ENCODE data around the gene IFNA8.
A peak's percentile ranks its signal among the peaks of the same experiment; 100 is the strongest.
"Not testable (repeated sequence)": the region's sequence is repeated elsewhere in the genome, so short reads cannot be mapped to it uniquely, and the experiment has no call there.

IFNA8 gene

DNA sequence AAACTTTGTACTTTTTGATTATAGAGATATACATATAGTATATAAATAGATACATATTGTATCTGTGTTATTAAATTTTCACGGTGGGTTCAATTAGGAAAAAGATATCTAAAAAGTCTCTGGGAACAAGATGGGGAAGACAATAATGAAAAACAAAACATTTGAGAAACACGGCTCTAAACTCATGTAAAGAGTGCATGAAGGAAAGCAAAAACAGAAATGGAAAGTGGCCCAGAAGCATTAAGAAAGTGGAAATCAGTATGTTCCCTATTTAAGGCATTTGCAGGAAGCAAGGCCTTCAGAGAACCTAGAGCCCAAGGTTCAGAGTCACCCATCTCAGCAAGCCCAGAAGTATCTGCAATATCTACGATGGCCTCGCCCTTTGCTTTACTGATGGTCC is 31.2 kb downstream of the IFNA8 start, which contains the start of gene IFNA1:
IFNA1 (plus strand) TSS at position 301 of the 400 bp plus-strand sequence; CDS start at position 370, 69 bp downstream.
- Histone ChIP-seq H3K4me2 (ENCODE audit: low read depth, low read length, poor library complexity, severe bottlenecking) (no peak within 1 kb of the TSS), H3K36me3 (ENCODE audit: insufficient read depth, low read length) (no peaks in the 10 kb centered on the region), H3K9ac (ENCODE audit: low read depth, low read length, poor library complexity, severe bottlenecking) (no peak within 1 kb of the TSS), H3K79me2 (ENCODE audit: insufficient read depth, low read length) (no peaks in the 10 kb centered on the region), H3K9me2 (replicated peaks; ENCODE audit: low read depth, low read length) (no peaks in the 10 kb centered on the region), H4K20me1 (ENCODE audit: insufficient read depth, low read length, poor library complexity, severe bottlenecking) (no peaks in the 10 kb centered on the region), H3F3A (ENCODE audit: low read depth) (no peaks in the 10 kb centered on the region), H2AFZ (ENCODE audit: low read length) (no peak within 1 kb of the TSS), H3K9me3 (ENCODE audit: insufficient read depth, low read depth, low read length) (no peaks in the 10 kb centered on the region), H3K4me3 (ENCODE audit: low read length, poor library complexity, severe bottlenecking) (no peak within 1 kb of the TSS), H3K4me1 (ENCODE audit: insufficient read depth, low read length, poor library complexity, severe bottlenecking) (peaks cover 6% of the 10 kb centered on the region), H3K27me3 (ENCODE audit: insufficient read depth, low read length, poor library complexity, severe bottlenecking) (no peaks in the 10 kb centered on the region)
- no peak for TF ChIP-seq EZH2phosphoT487 (IDR thresholded peaks at IDR 0.05; ENCODE audit: borderline replicate concordance)
- TF ChIP-seq, protein P1, sequence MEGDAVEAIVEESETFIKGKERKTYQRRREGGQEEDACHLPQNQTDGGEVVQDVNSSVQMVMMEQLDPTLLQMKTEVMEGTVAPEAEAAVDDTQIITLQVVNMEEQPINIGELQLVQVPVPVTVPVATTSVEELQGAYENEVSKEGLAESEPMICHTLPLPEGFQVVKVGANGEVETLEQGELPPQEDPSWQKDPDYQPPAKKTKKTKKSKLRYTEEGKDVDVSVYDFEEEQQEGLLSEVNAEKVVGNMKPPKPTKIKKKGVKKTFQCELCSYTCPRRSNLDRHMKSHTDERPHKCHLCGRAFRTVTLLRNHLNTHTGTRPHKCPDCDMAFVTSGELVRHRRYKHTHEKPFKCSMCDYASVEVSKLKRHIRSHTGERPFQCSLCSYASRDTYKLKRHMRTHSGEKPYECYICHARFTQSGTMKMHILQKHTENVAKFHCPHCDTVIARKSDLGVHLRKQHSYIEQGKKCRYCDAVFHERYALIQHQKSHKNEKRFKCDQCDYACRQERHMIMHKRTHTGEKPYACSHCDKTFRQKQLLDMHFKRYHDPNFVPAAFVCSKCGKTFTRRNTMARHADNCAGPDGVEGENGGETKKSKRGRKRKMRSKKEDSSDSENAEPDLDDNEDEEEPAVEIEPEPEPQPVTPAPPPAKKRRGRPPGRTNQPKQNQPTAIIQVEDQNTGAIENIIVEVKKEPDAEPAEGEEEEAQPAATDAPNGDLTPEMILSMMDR (conservative IDR thresholded peaks at IDR 0.05; ENCODE audit: low read length) = no peak

DNA sequence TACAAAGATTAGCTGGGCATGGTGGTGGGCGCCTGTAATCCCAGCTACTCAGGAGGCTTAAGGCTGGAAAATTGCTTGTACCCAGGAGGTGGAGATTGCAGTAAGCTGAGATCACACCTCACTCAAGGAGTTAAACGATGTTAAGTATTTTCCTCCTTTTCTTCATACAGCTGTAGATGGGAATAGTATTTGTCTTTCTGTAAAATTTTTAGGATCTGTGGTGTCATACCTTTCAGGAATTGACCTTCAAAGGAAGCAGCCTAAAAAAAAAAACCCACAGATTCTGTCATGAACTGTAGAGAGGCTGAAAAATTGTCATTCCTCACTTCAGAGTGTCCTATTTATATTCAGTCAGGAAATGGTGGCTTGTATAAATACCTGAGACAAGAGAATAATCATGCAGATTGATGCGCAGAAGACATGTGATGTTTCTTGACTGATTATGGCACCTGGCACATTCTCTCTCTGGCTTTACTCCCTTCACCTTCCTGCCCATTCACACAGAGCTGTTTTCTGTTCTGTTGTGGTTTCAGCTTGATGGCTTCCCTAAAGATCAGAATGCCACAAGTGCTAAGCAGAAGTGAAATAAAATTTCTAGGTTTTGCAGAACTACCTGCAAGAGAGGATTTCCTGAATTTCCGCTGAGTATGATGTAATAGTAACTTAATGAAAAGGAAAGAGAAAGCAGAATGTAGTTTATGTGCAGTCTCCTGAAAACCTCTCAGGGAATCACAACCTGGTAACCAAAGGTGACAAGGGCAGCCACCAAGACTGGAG is 35.1 kb downstream of the IFNA8 start:
- no peak overlapping the region for H3K9ac ChIP-seq (ENCODE audit: low read depth, low read length, poor library complexity, severe bottlenecking)
- no peaks in the 10 kb centered on the region for H3K9me3 ChIP-seq (ENCODE audit: insufficient read depth, low read depth, low read length)
- TF ChIP-seq EZH2phosphoT487 (IDR thresholded peaks at IDR 0.05; ENCODE audit: borderline replicate concordance) = no peak
- TF ChIP-seq, protein P1 (conservative IDR thresholded peaks at IDR 0.05; ENCODE audit: low read length) = no peak
- peak overlapping the region; percentile 48 for H3K4me3 ChIP-seq (ENCODE audit: low read length, poor library complexity, severe bottlenecking)
- no peaks in the 10 kb centered on the region for H3K27me3 ChIP-seq (ENCODE audit: insufficient read depth, low read length, poor library complexity, severe bottlenecking)
- no peaks in the 10 kb centered on the region for H3K79me2 ChIP-seq (ENCODE audit: insufficient read depth, low read length)
- no peaks in the 10 kb centered on the region for H3K9me2 ChIP-seq (replicated peaks; ENCODE audit: low read depth, low read length)
- no peak overlapping the region for H2AFZ ChIP-seq (ENCODE audit: low read length)
- no peaks in the 10 kb centered on the region for H3F3A ChIP-seq (ENCODE audit: low read depth)
- no peaks in the 10 kb centered on the region for H4K20me1 ChIP-seq (ENCODE audit: insufficient read depth, low read length, poor library complexity, severe bottlenecking)
- H3K4me1 ChIP-seq (ENCODE audit: insufficient read depth, low read length, poor library complexity, severe bottlenecking) = peaks cover 6% of the 10 kb centered on the region
- H3K4me2 ChIP-seq (ENCODE audit: low read depth, low read length, poor library complexity, severe bottlenecking) = peak overlapping the region; percentile 60
- H3K36me3 ChIP-seq (ENCODE audit: insufficient read depth, low read length) = no peaks in the 10 kb centered on the region

DNA sequence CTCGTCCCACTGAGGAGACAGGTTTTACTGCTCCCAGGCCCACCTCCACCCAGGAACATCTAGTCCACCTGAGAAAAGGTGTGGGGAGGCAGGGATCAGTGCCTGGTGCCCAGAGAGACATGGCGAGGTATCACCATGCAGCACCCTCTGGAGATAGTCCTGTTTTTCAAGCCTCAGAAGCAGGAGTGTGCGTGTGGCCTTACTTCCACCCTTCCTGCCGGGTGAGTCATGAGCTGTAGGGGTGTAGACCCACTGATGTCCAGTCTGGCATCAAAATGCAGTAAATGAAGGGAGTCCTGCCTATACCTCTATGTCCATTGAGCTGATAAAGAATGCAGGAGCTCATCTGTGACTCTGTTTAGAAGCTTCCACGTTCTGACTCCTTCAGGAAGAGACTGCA is 40.4 kb downstream of the IFNA8 start:
- not testable (repeated sequence) for H3K79me2 ChIP-seq (ENCODE audit: insufficient read depth, low read length); H3K4me2 ChIP-seq (ENCODE audit: low read depth, low read length, poor library complexity, severe bottlenecking); H3K9me3 ChIP-seq (ENCODE audit: insufficient read depth, low read depth, low read length); H3K36me3 ChIP-seq (ENCODE audit: insufficient read depth, low read length); H3K9ac ChIP-seq (ENCODE audit: low read depth, low read length, poor library complexity, severe bottlenecking); H3K9me2 ChIP-seq (replicated peaks; ENCODE audit: low read depth, low read length); H3K4me3 ChIP-seq (ENCODE audit: low read length, poor library complexity, severe bottlenecking); H3F3A ChIP-seq (ENCODE audit: low read depth); H2AFZ ChIP-seq (ENCODE audit: low read length); H3K4me1 ChIP-seq (ENCODE audit: insufficient read depth, low read length, poor library complexity, severe bottlenecking); H3K27me3 ChIP-seq (ENCODE audit: insufficient read depth, low read length, poor library complexity, severe bottlenecking); H4K20me1 ChIP-seq (ENCODE audit: insufficient read depth, low read length, poor library complexity, severe bottlenecking)

Data from Loucy (cell line).